ENCODE results near the gene ACACA. TPM values are rescaled to one million over a fixed set of nuclear protein-coding genes. Genes with fewer than 3 reads are reported as not detected.

The ACACA gene
- total and polyA plus RNA-seq, 2 donors (not counting 3 experiments of a cell fraction or from before 2014, with no cell fraction given) = 55.3 to 124 TPM

GRCh38 chr17:37182786-37183465 is 223.7 kb downstream of the ACACA start:
- H3K9me3 ChIP-seq (replicated peaks; ENCODE audit: control insufficient read depth, insufficient read depth, low read length) = no peaks in the 10 kb centered on the region
- no peaks in the 10 kb centered on the region for H3K9me1 ChIP-seq (replicated peaks; ENCODE audit: control insufficient read depth, extremely low read depth, insufficient read depth, low read length)
- no peak overlapping the region for H3K9ac ChIP-seq (replicated peaks; ENCODE audit: extremely low read depth, insufficient read depth, low read length)
- H3K27ac ChIP-seq (ENCODE audit: insufficient read depth, low read depth, low read length) = peak overlapping the region; percentile 69
- dilution Hi-C loops (cut with MboI; ENCODE audit: extremely low pct_ligation_motif_present, low sequenced_read_pairs) = no loop called here
- TF ChIP-seq POLR2AphosphoS5 (IDR thresholded peaks at IDR 0.05; ENCODE audit: insufficient read depth, low read depth, low read length) (no peak), FOS (IDR thresholded peaks at IDR 0.05; ENCODE audit: borderline replicate concordance, insufficient read depth, low read length) (peak; percentile 20), MAX (IDR thresholded peaks at IDR 0.05; ENCODE audit: insufficient read depth, insufficient read length) (no peak), EZH2 (IDR thresholded peaks at IDR 0.05; ENCODE audit: borderline replicate concordance, low read depth, low read length, severe bottlenecking) (no peak), GATA2 (IDR thresholded peaks at IDR 0.05; ENCODE audit: insufficient read depth, insufficient read length, low read depth, low read length) (no peak), JUN (IDR thresholded peaks at IDR 0.05; ENCODE audit: borderline replicate concordance, insufficient read depth, insufficient read length, low read depth) (peak; percentile 50), POLR2A (IDR thresholded peaks at IDR 0.05; ENCODE audit: low read depth, low read length) (no peak)
- no peaks in the 10 kb centered on the region for H4K20me1 ChIP-seq (replicated peaks; ENCODE audit: control insufficient read depth, extremely low read depth, insufficient read depth, low read length)
- H2AFZ ChIP-seq (ENCODE audit: low read depth, low read length) = no peak overlapping the region
- no peaks in the 10 kb centered on the region for H3K27me3 ChIP-seq (ENCODE audit: control insufficient read depth in 2 of 2, insufficient read depth in 2 of 2, low read length in 2 of 2)
- ChIA-PET POLR2A (no interaction called here), CTCF (interaction anchor here (0.9 to 1.6 kb wide), 7 partner anchors 9 to 555 kb away, joined by 3 to 6 read pairs (median 4); no protein-coding TSS in a partner anchor)
- H3K4me2 ChIP-seq (ENCODE audit: insufficient read depth, low read length) = peak overlapping the region; percentile 67
- H3K4me1 ChIP-seq (ENCODE audit: control insufficient read depth, extremely low read depth, insufficient read depth, low read length) = peaks cover 35% of the 10 kb centered on the region
- DNase-seq (ENCODE audit: low read depth, low spot score) (peak; percentile 63), FAIRE-seq (no peak)
- no peak overlapping the region for H3K4me3 ChIP-seq (replicated peaks in 1 of 3; ENCODE audit: insufficient read depth in 1 of 3, low read depth in 1 of 3, low read length in 3 of 3)
- no peaks in the 10 kb centered on the region for H3K79me2 ChIP-seq (ENCODE audit: control insufficient read depth, insufficient read depth, low read length)
- intact Hi-C loops (cut with micrococcal nuclease) = no loop called here
- no TSS peak for BruUV-seq (replicated peaks)
- H3K36me3 ChIP-seq (ENCODE audit: control insufficient read depth in 2 of 2, extremely low read depth in 1 of 2, insufficient read depth in 2 of 2, low read length in 2 of 2) = peaks cover 0 to 10% of the 10 kb centered on the region in 2 experiments

Measured in endothelial cell of umbilical vein (primary cell).